Astrocyte (in vitro differentiated cells and primary cell): ENCODE results near the gene TWNK. TPM values are rescaled to one million over a fixed set of nuclear protein-coding genes. Genes with fewer than 3 reads are reported as not detected.

Source experiments
- DNase-seq: peaks from one replicate; pipeline ENCODE4 v3.0.0-alpha.2; 2010; ENCODE audit warnings: low read depth
- FAIRE-seq: peaks from 2 replicates; lab custom pipeline; 2011; peaks lifted over from hg19 to GRCh38; lab: Jason Lieb, UNC
- H2AFZ ChIP-seq: 2 replicates; pipeline ENCODE4 v1.6.0; 2012; ENCODE audit warnings: low read depth, low read length, inconsistent platforms
- H3K27ac ChIP-seq: 2 replicates; pipeline ENCODE4 v1.5.1; 2011; ENCODE audit warnings: low read depth, low read length, inconsistent platforms
- H3K27me3 ChIP-seq: 2 replicates; pipeline ENCODE4 v1.6.0; 2011; ENCODE audit warnings: low read length, inconsistent platforms; ENCODE audit not compliant: insufficient read depth
- H3K36me3 ChIP-seq: 2 replicates; pipeline ENCODE4 v1.5.1; 2011; ENCODE audit warnings: low read length, inconsistent platforms; ENCODE audit not compliant: insufficient read depth
- H3K4me1 ChIP-seq: 2 replicates; pipeline ENCODE4 v1.5.1; 2011; ENCODE audit warnings: low read length, inconsistent platforms; ENCODE audit not compliant: insufficient read depth
- H3K4me2 ChIP-seq: 2 replicates; pipeline ENCODE4 v1.6.0; 2012; ENCODE audit warnings: low read length, inconsistent platforms
- H3K4me3 ChIP-seq: 2 replicates; pipeline ENCODE4 v1.5.1; 2011; ENCODE audit warnings: low read depth, mild to moderate bottlenecking, low read length, inconsistent platforms; ENCODE audit not compliant: insufficient read depth
- H3K79me2 ChIP-seq: 2 replicates; pipeline ENCODE4 v1.6.0; 2012; ENCODE audit warnings: mild to moderate bottlenecking, low read length, inconsistent platforms; ENCODE audit not compliant: insufficient read depth
- H3K9ac ChIP-seq: 2 replicates; pipeline ENCODE4 v1.6.0; 2012; ENCODE audit warnings: mild to moderate bottlenecking, low read length, inconsistent platforms
- H3K9me3 ChIP-seq: 2 replicates; pipeline ENCODE4 v1.5.1; 2012; ENCODE audit warnings: low read depth, mild to moderate bottlenecking, low read length, inconsistent platforms; ENCODE audit not compliant: insufficient read depth
- H4K20me1 ChIP-seq: 2 replicates; pipeline ENCODE4 v1.6.0; 2012; ENCODE audit warnings: low read length, inconsistent platforms; ENCODE audit not compliant: insufficient read depth
- H3K27ac Mint-ChIP-seq: one replicate; pipeline ENCODE4 v1.8.0; 2021; ENCODE audit warnings: mild to moderate bottlenecking, mixed read lengths; ENCODE audit not compliant: unreplicated experiment
- H3K27me3 Mint-ChIP-seq: one replicate; pipeline ENCODE4 v1.8.0; 2021; ENCODE audit warnings: low read depth, mixed read lengths; ENCODE audit not compliant: unreplicated experiment
- H3K36me3 Mint-ChIP-seq: one replicate; pipeline ENCODE4 v1.8.0; 2021; ENCODE audit warnings: low read depth, mixed read lengths; ENCODE audit not compliant: unreplicated experiment
- H3K4me1 Mint-ChIP-seq: one replicate; pipeline ENCODE4 v1.8.0; 2021; ENCODE audit warnings: low read depth, mixed read lengths; ENCODE audit not compliant: unreplicated experiment
- H3K4me3 Mint-ChIP-seq: one replicate; pipeline ENCODE4 v1.8.0; 2021; ENCODE audit warnings: mild to moderate bottlenecking, moderate library complexity, mixed read lengths; ENCODE audit not compliant: unreplicated experiment
- H3K9me3 Mint-ChIP-seq: one replicate; pipeline ENCODE4 v1.8.0; 2021; ENCODE audit warnings: mild to moderate bottlenecking, mixed read lengths; ENCODE audit not compliant: unreplicated experiment
- CTCF ChIP-seq: IDR thresholded peaks from 2 replicates; pipeline ENCODE4 v1.5.1; 2011; ENCODE audit warnings: low read depth, mild to moderate bottlenecking, inconsistent platforms, low read length, moderate library complexity; ENCODE audit not compliant: insufficient read depth
- EZH2 ChIP-seq: IDR thresholded peaks from 2 replicates; pipeline ENCODE4 v1.6.1; 2012; ENCODE audit warnings: mild to moderate bottlenecking, low read length, inconsistent platforms; ENCODE audit not compliant: insufficient read depth
- total RNA-seq: library from RNA; stranded (reverse); gene quantifications from 2 replicates; pipeline ENCODE4 v1.2.1, GENCODE V29; 2021

The TWNK gene
- total RNA-seq, 1 donor from 2014 or later: 12.9 TPM

DNA sequence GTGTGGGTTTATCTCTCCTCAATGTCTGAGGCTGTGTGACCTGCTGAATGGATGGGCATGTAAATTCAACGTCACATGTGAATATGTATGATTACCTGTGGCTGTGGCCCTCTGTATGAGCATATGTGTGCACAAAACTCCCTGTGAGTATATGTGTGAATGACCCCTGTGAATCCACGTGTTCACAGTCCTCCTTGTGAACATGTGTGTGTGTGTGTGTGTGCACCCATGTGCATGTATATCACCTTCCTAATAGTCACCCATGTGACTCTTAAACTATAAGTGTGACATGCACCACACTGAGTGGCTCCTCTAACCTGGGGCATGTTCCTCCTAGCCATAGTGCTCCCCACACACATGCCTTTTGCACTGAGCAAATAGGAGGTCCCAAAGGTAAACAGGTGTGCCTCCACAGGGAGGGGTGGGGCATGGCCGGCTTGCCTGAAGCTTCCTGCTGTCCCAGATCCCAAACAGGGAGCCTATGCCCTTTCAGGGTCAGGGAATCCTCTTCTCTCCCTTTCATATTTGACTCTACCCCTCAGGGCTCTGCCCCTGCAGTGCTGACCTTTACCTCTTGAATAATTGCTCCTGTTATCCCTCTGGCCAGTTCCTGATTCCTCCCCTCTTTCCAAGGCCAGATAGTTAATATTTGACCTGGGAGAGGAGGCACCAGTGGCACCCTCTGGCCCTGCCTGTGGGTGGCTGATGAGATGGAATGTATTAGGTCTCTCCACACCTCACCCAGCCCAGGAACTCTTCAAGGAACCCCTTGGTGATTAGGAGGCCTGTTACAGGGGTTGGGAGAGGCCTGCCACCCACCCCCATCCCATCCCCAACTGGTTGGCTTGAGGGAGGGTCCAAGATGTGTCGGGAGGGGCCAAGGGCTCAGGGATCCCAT lies 16.2 kb upstream of the TWNK start:
- Histone ChIP-seq H3K9me3 (no peaks in the 10 kb centered on the region), H3K4me1 (peaks cover 8% of the 10 kb centered on the region), H3K9ac (no peak overlapping the region), H3K27me3 (no peaks in the 10 kb centered on the region), H3K4me2 (no peak overlapping the region), H3K79me2 (no peaks in the 10 kb centered on the region), H4K20me1 (no peaks in the 10 kb centered on the region), H3K27ac (no peak overlapping the region), H2AFZ (no peak overlapping the region), H3K4me3 (no peak overlapping the region), H3K36me3 (no peaks in the 10 kb centered on the region)
- no peak for DNase-seq
- Mint-ChIP-seq H3K4me1 (peaks cover 10% of the 10 kb centered on the region), H3K36me3 (no peaks in the 10 kb centered on the region), H3K27me3 (no peaks in the 10 kb centered on the region), H3K27ac (no peak overlapping the region), H3K9me3 (no peaks in the 10 kb centered on the region), H3K4me3 (peak overlapping the region; percentile 73)
- no peak for FAIRE-seq
- no peak for TF ChIP-seq EZH2
- TF ChIP-seq CTCF: no peak

- Mint-ChIP-seq H3K27ac (no peak overlapping the region), H3K4me3 (peak overlapping the region; percentile 50), H3K4me1 (peaks cover 10% of the 10 kb centered on the region), H3K27me3 (no peaks in the 10 kb centered on the region), H3K36me3 (peaks cover 2% of the 10 kb centered on the region), H3K9me3 (no peaks in the 10 kb centered on the region)
- no peak overlapping the region for H3K9ac ChIP-seq
- H3K27me3 ChIP-seq: no peaks in the 10 kb centered on the region
- H3K79me2 ChIP-seq: no peaks in the 10 kb centered on the region
- H3K9me3 ChIP-seq: no peaks in the 10 kb centered on the region
- H3K4me3 ChIP-seq: no peak overlapping the region
- H3K27ac ChIP-seq: no peak overlapping the region
- no peak for FAIRE-seq
- no peaks in the 10 kb centered on the region for H4K20me1 ChIP-seq
- peaks cover 8% of the 10 kb centered on the region for H3K4me1 ChIP-seq
- TF ChIP-seq CTCF (no peak), EZH2 (no peak)
- no peak overlapping the region for H3K4me2 ChIP-seq
- no peak overlapping the region for H2AFZ ChIP-seq
- no peak for DNase-seq
- H3K36me3 ChIP-seq: no peaks in the 10 kb centered on the region
These were observed 15.0 kb upstream of the TWNK start for GRCh38 chr10:100972115-100972903.
